ENCODE measurements around the gene CBLN3.
A peak's percentile ranks its signal among the peaks of the same experiment; 100 is the strongest.
"Not testable (repeated sequence)": the region's sequence is repeated elsewhere in the genome, so short reads cannot be mapped to it uniquely, and the experiment has no call there.

Gene CBLN3

DNA sequence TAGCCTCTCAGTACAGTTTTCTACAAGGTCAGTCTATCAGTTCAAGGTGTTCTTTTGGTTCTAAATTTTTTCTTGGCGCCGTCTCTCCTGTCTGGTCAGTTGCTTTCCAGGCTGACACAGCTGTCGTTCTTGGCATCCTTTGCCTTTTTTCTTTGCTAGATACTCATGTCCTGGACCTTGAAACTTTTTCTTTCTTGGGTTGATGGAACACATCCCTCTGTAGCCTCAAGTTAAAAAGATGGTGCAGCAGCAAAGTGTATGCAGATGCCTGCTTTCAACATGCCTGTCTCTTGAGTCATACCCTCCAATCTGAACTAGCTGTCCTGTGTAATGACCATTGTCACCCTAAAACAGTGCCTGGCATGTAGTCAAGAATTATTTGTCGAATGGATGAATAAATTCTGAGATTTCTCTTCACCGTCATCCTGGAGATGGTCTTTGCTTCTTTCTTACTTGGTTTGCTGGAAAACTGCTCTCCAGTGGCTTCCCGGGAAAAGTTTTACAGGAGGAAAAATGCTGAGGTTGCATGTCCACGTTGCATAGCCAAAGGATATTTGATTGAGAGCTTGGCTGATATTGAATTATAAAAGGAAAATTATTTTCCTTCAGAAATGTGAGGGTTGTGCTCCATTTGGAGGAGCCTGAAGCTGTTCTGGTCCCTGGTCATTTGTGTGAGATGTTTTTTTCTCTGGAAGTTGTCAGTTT, 26.0 kb downstream of the CBLN3 start:
- peak; percentile 58 for DNase-seq (ENCODE audit: low spot score)

DNA sequence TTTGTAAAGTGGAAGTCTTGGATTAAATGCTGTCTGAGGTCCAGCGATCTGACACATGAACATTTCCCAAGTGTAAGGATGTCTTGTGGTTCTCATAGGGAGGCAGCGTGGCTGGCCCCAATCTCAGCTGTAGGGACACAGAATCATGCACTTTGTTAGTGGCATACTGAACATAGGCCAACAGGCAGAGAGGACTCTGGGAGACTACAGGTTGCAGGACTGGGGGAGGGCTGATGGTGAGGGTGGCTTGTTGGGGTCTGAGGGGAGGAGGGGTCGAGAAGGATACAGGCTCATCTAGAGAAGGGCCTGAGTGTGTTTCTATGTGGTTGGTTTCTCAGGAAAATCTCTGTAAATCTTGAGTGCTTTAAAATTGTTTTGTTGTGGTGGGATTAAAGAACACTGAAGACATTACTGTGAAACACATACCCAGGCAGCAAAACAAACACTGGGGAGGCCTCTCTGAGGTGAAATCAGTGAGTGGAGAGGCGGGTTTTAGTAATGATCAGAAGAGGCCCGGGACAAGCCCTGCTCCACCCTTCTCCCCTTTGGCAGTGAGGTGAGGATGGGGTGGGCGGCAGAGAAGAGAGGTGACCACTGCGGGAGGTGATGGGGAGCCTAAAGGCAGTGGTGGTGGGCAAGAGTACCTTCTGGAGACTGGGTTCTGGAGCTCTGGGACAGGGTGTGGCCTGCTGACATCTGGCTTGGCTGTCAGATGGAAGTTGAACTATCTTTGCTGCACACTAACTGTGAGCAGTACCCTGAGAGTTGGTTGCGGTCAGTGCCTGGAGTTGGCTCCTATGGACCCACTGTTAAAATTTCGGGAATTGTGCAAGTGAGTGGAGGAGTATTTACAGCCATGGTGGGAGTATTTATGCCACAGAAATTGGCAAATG, 27.4 kb downstream of the CBLN3 start:
- DNase-seq (ENCODE audit: low spot score) = no peak

DNA sequence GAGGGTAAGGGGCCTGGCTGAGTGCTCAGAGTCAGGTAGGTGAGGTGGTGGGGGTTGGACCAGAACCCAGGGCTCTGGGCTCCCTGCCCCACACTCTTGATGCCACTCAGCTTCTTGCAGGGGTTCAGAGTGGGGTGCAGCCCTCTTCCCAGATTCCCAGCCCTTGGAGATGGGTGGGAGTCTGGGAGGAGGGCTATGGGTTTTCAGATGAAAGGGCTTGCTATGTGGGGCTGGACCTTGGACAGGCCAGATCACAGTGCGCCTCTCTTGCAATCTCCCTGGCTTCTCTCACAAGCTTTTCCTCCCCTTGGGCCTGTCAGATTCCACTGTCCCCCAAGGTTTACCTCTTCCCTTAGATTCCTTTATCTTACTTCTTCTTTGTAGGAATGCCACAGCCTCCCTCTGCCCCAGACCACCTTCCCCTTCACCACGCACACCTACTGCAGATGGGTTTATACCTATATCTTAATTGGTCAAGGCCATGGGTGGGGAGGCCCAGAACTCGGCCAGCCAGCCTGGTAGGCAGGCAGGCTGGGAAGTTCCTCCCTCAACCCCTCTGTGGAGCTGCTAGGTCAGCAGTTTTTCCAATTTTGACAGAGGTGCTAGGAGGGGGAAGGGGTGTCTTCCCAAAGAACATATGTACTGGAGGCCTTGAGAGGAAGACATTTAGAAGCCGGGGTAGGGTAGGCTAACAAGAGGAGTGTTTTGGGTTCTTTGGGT, 29.3 kb downstream of the CBLN3 start:
- no peak for DNase-seq (ENCODE audit: low spot score)

DNA sequence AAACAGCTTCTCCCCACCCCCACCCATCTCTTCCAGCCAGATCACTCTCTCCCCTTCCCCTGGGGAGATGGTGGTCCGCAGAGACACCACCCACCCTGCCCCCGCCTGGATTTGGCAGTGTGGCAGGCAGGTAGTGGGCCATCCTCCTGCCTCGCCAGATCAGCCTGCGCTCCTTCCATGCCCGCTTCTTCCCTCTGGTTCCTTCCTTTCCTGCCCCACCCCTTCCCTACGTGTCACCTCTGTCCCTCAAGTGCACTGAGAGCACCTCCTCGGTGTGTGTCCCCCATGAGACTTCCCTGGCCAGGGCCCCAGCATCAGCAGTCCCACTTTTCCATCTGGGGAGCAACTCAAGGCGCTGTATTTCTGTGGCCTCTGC, 30.0 kb downstream of the CBLN3 start:
- DNase-seq (ENCODE audit: low spot score) = peak; percentile 45

DNA sequence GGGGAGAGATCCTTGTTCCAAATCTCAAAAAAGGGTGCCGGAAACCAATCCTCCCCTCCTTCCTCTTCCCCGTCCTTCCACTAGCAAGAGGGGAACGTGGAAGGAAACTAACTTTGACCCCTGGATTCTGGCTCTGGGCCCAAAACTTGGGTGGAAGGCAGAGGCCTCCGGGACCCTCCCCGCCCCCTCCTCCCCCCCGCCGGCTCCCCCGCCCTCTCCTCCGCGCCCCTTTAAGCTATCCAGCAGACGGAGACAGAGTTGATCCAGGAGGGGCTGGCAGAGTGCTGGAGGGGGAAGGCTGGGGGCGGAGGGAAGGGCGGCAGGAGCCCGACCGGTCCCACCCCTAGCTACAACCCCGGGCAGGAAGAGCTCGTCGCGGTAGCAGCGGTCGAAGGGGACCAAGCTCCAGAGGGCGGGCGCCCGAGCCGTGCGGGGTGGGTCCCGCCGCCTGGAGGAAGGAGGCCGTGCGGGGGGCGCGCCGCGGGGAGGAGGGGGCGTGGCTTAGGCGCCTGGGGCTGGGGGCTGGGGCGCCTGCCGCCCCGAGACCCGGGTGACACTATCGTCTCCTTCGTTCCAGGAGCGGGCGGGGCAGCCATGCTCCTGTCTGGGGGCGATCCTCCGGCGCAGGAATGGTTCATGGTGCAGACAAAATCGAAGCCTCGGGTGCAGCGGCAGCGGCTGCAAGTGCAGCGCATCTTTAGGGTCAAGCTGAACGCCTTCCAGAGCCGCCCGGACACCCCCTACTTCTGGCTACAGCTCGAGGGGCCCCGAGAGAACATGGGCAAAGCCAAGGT, 30.6 kb downstream of the CBLN3 start, which contains the start of gene NYNRIN:
Gene NYNRIN, plus strand, starts transcription at position 351 of the 794 bp plus-strand sequence. Its CDS starts 244 bp downstream, at position 595.
- DNase-seq (ENCODE audit: low spot score) = peak; percentile 42

DNA sequence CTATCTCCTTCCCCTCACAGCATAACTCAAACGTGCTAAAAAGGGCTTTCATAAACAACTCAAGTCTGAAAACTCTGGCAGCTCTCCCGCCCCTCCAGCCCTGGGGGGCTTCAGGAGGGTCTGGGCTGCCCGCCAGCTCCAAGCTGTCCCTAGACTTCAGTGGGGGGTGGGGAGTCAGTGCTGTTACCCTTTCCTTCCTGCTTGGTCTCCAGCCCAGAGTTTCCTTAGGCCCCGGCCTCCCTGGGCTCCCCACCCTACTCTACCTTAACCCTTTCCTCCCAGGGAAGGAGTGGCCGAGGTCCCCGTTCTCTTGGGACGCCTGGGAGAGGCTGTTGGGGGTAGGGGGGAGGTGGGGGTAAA, 31.2 kb downstream of the CBLN3 start:
- DNase-seq (ENCODE audit: low spot score) = peak; percentile 46

DNA sequence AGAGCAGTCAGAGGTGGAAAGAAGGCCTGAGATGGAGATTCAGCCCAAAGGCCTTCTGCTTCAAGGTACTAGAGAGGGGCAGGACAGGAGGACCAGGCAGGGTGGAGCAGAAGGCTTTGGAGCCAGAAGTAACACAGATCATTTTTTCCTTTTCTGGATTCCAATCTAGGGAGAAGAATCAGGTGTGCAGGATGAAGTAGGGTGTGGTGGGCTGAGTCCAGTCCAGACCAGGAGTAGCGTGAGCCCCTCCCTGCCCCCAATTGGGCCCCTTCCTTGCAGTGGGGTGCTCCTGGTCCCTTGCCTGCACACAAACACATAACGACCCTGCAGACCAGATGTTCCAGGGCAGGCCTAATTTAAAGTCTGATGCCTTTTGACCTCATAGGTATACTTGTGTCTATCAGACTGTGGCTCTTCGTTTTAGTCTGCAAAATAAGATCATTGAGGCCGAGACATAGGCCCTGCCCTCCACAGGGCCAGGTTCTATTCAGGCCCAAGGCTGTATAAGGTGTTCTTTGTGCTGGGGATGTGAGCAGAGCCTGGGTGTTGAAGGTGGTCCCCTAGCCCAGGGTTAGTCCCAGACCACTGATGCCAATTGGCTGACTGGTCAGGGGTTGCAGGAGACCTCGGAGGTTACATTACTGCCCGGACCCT, 31.7 kb downstream of the CBLN3 start:
- no peak for DNase-seq (ENCODE audit: low spot score)

DNA sequence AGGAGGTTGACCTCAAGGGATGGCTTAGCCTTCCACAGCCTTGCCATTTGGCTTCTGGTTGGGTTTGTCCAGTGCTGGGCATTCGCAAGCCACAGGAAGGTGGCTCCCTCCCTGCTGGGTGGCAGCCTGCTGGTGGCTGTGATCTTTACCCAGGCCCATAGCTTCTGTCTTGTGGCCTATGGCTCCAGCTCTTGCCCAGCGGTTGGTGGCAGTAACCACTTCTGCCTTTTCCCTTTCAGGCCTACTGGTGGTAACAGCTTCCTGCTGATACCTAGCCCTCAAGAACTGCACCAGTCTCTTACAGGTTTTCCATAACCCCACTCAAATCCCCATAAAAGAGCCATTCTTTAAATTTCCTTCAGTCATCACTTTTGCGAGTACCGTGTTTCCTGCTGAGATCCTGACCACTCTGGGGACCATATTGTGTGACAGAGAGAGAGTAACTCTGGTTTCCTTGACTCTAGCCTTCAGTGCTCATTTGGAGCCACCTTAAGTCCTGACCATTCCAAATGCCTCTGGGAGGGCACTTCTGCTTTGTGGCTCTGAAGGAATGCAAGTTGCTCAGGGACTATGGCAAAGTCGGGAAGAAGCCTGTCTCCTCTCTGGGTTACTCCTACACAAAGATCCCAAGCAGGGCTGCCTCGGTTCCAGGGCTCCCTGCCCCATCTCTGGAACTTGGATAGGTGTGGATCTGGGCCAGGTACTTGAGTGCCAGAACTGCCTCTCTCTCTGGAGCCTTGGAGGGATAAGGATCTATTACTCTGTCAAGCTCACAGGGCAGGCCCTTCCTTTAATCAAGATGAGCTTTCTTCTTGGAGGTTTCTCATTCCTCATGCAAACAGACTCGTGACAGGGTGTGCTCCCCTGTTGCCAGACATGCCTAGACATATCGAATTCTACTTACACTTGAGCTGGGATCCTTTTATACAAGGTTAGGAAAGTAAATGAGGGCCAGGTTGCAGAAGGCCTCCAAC, 33.6 kb downstream of the CBLN3 start:
- DNase-seq (ENCODE audit: low spot score) = no peak

DNA sequence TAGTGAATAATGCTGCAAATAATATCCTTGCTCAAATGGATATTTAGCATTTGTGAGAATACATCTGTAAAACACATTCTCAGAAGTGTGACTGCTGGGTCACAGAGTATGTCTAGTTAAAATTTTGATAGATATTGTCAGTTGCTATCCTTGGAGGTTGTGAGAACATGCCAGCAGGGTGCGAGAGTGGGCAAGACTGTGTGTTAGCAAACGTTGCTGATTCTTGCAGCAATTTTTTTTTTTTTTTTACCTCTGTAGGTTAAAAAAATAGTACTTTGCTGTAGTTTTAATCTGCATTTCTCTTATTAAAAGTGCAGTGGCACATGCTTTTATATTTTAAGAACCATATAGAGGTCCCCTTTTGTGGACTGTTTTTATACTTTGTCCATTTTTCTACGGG, 35.2 kb downstream of the CBLN3 start:
- no peak for DNase-seq (ENCODE audit: low spot score)

DNA sequence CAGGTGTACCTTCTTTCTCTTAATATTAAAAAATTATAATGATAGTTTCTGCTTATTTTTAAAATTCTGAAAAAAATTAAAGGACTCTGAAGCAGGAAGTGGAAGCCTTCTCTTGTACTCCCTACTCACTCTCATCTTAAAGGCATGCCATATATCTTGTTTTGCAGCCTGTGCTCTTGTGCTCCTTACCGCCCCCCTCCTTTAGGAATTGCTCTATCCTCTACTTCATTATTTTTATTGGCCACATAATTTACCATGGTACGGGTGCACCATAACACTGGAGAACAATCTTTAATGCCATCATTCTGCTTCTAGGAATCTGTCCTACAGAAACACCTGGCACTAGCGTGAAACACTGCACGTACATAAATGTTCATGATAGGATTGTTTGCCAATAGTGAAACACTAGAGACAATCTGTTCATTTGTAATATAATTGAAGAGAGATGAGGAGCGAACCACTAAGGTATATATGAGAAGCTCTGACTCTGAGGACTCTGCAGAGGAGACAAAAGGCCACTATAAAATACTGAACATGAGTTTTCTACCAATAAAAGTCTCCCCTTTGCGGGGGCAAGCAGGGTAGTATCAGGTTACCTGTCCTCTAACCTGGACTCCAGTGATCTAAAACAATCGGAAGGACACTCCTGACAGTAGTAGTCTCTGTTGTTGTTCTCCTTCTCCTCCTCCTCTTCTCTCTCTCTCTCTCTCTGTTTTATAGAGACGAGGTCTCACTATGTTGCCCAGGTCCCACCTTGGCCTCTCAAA, 37.0 kb downstream of the CBLN3 start:
- no peak for DNase-seq (ENCODE audit: low spot score)

DNA sequence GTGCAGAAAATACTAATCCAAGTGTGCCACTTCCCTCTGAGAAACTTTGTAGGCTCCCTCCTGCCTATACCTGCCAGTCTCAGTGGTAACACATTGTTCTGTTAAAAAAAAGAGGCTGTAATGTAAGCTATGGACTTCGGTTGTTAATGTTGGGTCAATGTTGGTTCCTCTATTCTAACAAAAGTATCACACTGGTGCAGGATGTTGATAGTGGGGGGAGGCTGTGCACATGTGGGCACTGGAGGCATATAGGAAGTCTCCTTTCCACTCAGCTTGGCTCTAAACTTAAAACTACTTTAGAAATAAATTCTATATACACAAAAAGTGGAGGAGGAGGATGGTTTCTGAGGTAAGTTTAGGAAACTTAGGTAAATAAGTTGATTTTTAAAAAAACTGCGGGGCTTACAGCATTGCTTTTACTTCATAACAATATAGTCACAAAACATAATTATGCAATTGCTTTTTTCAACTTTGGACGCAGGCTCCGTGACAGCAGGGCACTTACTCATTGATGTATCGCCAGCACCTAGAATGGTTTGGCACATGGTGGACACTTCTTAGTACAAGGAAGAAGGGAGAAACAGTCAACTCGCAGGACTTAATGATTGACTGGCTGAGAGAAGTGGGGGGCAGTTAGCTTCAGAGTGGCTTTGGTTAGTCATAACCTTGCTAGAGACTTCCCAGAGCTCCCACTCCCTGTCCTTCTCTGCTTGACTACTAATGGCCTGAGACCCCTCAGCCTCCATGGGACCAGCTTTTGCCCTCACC, 38.6 kb downstream of the CBLN3 start:
- DNase-seq (ENCODE audit: low spot score) = no peak

DNA sequence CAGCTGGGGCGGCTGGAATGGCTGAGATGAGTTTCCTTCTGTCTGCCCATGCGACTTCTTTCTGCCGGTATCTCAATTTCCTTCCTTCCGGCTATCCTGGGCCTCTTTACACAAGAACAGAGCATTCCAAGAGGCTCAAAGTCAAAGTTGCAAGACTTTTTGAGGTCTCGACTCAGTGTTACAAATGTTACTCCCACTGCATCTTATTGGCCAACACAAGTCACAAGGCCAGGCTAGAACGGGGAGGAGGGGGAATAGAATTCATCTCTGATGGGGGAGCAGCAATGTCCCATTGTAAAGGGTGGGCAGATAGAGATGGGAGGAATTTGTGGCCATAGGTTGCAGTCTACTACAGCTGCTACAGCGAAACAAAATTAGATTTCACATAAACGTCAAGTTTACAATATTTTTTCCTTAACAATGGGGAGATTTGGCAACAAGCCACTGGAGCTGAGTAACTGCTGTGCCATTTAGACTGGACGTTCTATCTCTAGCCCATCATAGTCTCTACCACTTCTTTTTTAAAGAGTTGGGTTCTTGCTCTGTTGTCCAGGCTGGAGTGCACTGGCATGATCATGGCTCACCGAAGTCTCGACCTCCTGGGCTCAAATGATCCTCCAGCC, 40.1 kb downstream of the CBLN3 start:
- no peak for DNase-seq (ENCODE audit: low spot score)

DNA sequence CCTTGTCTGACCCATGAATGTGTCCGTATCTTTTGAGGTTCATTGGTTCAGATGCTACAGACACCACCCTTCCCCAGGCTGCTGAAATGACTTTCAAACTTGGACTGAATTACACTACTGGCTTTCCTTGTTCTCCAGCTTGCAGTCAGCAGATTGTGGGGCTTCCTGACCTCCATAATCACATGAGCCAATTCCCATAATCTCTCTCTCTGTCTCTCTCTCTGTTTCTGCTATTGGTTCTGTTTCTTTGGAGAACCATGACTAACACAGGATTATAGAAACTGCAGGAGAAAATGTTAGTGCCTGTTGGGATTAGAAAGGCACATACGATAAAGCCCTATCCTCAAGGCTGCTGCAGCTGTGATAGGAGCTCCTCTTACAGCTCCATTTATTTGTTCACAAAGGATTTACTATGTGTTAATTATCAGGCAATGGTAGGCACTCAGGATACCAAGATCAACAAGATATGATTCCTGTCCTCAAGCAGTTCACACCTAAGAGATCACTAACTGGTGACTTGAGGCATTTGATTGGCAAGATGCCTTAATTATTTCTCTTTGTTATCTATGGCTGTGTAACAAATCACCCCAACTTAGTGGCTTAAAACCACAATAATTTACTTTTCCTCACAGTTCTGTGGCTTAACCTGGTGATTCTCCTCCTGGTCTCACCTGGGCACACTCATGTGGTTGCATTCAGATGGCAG, 40.8 kb downstream of the CBLN3 start:
- no peak for DNase-seq (ENCODE audit: low spot score)

DNA sequence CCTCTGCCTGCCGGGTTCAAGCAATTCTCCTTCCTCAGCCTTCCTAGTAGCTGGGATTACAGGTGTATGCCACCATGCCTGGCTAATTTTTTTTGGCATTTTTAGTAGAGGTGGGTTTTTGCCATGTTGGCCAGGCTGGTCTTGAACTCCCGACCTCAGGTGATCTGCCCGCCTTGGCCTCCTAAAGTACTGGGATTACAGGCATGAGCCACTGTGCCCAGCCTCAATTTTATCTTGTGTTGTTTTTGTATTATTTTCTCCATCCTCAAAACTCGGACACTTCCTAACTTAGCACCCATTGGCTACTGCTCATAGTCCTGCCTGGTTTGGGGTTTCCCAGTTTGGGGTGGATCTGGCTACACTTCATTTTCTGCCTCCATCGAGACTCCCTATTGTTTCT, 41.9 kb downstream of the CBLN3 start:
- not testable (repeated sequence) for DNase-seq (ENCODE audit: low spot score)

DNA sequence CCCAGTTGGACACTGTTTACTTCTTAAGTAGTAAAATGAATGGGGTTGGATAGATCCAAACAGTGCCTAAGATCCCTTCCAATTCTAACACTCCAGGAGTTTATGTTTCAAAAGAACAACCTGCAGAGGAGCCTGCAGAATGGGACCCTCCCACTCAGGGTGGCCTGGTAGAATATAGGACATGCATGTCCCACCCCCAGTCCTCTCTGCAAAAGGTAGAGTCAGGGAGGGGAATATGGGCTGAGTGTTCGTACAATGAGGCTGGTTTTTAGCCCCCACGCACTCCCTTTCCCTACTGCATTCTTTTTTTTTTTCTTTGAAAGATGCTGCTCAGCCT, 42.5 kb downstream of the CBLN3 start:
- DNase-seq (ENCODE audit: low spot score) = no peak

DNA sequence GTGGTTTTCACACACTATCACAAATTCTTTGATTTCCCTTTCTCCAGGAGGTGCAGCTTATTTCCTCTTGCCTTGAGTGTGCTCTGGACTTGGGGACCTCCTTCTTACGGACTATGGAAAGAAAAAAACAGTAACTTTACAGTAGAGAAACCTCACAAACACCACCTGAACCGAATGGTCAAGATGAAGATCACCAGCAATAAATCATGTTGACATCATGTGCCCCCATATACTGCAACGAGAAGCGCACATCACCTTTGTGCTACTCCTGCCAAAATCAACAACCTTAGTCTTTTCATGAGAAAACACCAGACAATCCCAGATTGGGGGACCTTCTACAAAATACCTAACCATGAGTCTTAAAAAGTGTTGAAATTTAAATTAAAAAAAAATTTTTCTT, 43.9 kb downstream of the CBLN3 start:
- no peak for DNase-seq (ENCODE audit: low spot score)

DNA sequence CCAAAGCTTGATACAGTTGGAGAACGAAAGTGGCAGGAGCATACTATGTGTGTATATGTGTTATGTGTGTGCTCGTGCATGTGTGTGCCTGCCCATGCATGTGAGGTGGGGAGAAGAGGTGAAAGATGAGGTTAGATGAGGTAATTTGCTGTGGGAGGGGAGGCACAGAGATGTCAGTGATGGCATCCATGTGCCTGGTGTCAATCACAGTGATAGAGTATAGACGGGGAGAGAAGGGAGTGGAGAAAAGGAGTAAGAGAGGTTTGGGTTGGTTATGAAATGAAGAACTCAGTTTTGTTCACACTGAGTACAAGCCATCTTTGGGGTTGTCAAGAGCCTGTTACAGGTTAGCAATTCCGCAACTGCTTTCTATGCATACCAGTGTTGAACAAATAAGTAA, 45.3 kb downstream of the CBLN3 start:
- no peak for DNase-seq (ENCODE audit: low spot score)

DNA sequence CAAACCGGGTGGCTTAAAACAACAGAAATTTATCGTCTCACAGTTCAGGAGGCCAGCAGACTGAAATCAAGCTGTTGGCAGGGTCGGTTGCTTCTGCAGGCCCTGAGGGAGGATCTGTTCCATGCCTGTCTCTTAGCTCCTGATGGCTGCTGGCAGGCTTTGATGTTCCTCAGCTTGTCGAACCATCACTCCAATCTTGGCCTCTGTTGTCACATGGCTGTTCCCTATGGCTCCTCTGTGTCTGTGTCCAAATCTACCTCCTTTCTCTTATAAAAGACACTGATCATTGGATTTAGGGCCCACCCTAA, 47.5 kb downstream of the CBLN3 start:
- peak; percentile 75 for DNase-seq (ENCODE audit: low spot score)
